K562 (cell line): Measurements from ENCODE around the gene EPB41L2. TPM values are rescaled to one million over a fixed set of nuclear protein-coding genes. Genes with fewer than 3 reads are reported as not detected.

Source experiments
- ATAC-seq: fragments of 200-7000 bp; cut with Tn5 transposase; 3 replicates; pipeline ENCODE4 v1.9.1; 2020; ENCODE audit warnings: moderate library complexity
- BruUV-seq: library from RNA; stranded (reverse); fragments of 400-500 nt; replicated peaks from 2 replicates; lab custom pipeline; 2021; lab: Mats Ljungman, UMichigan
- CTCF ChIA-PET: fragments of 300-600 bp; formaldehyde crosslinking; extraction: SDS; loops from one replicate; lab custom pipeline; 2021; ENCODE audit warnings: low intra/inter-chr PET ratio; lab: Yijun Ruan, JAX
- POLR2A ChIA-PET: fragments of 300-600, 350-650 bp; sonication (Branson Sonifier 250); formaldehyde crosslinking; extraction: SDS; loops from one replicate; lab custom pipeline; 2021; ENCODE audit warnings: antibody characterized with exemption, inconsistent platforms; lab: Yijun Ruan, JAX
- DNase-seq, 4 experiments: peaks; one replicate each; pipeline versions ENCODE4 v3.0.0 to v3.0.0-alpha.2; 2011 to 2018; ENCODE audit warnings: low spot score in 3 of 4, mixed read lengths in 3 of 4; ENCODE audit errors: extremely low read depth in 1 of 4
- FAIRE-seq: peaks from 2 replicates; lab custom pipeline; 2011; peaks lifted over from hg19 to GRCh38; lab: Jason Lieb, UNC
- H2AFZ ChIP-seq: 2 replicates; pipeline ENCODE4 v1.6.0; 2011; ENCODE audit warnings: low read depth, low read length, control low read depth, inconsistent platforms
- H3K27ac ChIP-seq: fragments of 200-600 bp; 3 replicates; pipeline ENCODE4 v1.8.0; 2011; ENCODE audit warnings: low read depth, mild to moderate bottlenecking, control low read depth, inconsistent platforms, low read length, moderate library complexity, mixed read lengths; ENCODE audit errors: extremely low read depth
- H3K27me3 ChIP-seq, 2 experiments: fragments of 300-600 bp in 1 of 2; 2 replicates in 1 of 2; 3 replicates in 1 of 2; pipeline versions ENCODE4 v1.6.0 to v1.8.0; 2011; ENCODE audit warnings: inconsistent platforms in 2 of 2, low read length in 2 of 2, mild to moderate bottlenecking in 1 of 2, mixed read lengths in 1 of 2, moderate library complexity in 1 of 2; ENCODE audit not compliant: control insufficient read depth in 2 of 2, insufficient read depth in 2 of 2
- H3K36me3 ChIP-seq: fragments of 300-600 bp; 3 replicates; pipeline ENCODE4 v1.8.0; 2011; ENCODE audit warnings: mild to moderate bottlenecking, low read length, inconsistent platforms; ENCODE audit not compliant: control insufficient read depth, insufficient read depth
- H3K4me1 ChIP-seq, 2 experiments: fragments of 200-600 bp in 1 of 2; replicated peaks in 1 of 2; 2 replicates in 1 of 2; 3 replicates in 1 of 2; pipeline versions ENCODE4 v1.5.1 to v1.8.0; 2011; ENCODE audit warnings: inconsistent platforms in 2 of 2, low read length in 2 of 2, mild to moderate bottlenecking in 1 of 2, mixed read lengths in 1 of 2, moderate library complexity in 1 of 2; ENCODE audit not compliant: control insufficient read depth in 2 of 2, insufficient read depth in 2 of 2
- H3K4me2 ChIP-seq: 2 replicates; pipeline ENCODE4 v1.6.1; 2011; ENCODE audit warnings: low read length, control low read depth, inconsistent platforms, mixed read lengths; ENCODE audit not compliant: insufficient read depth
- H3K4me3 ChIP-seq: fragments of 200-600 bp; sonication (generic), shearing (Covaris generic); 2 replicates; pipeline ENCODE4 v1.5.1; 2016; ENCODE audit warnings: control low read depth, inconsistent platforms
- H3K79me2 ChIP-seq: fragments of 200-600 bp; 3 replicates; pipeline ENCODE4 v1.8.0; 2011; ENCODE audit warnings: low read length, inconsistent platforms; ENCODE audit not compliant: control insufficient read depth, insufficient read depth
- H3K9ac ChIP-seq, 2 experiments: 2 replicates each; pipeline versions ENCODE4 v1.6.0 to v1.6.1; 2011; ENCODE audit warnings: low read depth in 2 of 2, low read length in 2 of 2, control low read depth in 1 of 2, inconsistent platforms in 1 of 2, mild to moderate bottlenecking in 1 of 2, mixed read lengths in 1 of 2; ENCODE audit not compliant: insufficient read depth in 1 of 2
- H3K9me1 ChIP-seq: one replicate; pipeline ENCODE4 v1.6.0; 2011; ENCODE audit warnings: inconsistent platforms, mild to moderate bottlenecking, low read length, moderate library complexity; ENCODE audit not compliant: control insufficient read depth, insufficient read depth
- H3K9me3 ChIP-seq: replicated peaks from 2 replicates; pipeline ENCODE4 v1.5.1; 2011; ENCODE audit warnings: low read depth, low read length, inconsistent platforms; ENCODE audit not compliant: control insufficient read depth, insufficient read depth
- H4K20me1 ChIP-seq: replicated peaks from 2 replicates; pipeline ENCODE4 v1.6.1; 2011; ENCODE audit warnings: low read length, inconsistent platforms, mixed read lengths; ENCODE audit not compliant: control insufficient read depth, insufficient read depth
- GMEB1 ChIP-seq: fragments of 250-450 bp; sonication (Bioruptor Pico); IDR thresholded peaks from 2 replicates; pipeline ENCODE4 v1.4.0; 2020; ENCODE audit warnings: mild to moderate bottlenecking
- TAF1 ChIP-seq: IDR thresholded peaks from 2 replicates; pipeline ENCODE4 v1.6.1; 2011; ENCODE audit warnings: mild to moderate bottlenecking, low read length, moderate library complexity; ENCODE audit not compliant: insufficient read depth, control insufficient read depth, severe bottlenecking; ENCODE audit errors: extremely low read depth
- TAF15 ChIP-seq: fragments of 200-400 bp; formaldehyde crosslinking; IDR thresholded peaks from 2 replicates; pipeline ENCODE4 v1.6.1; 2017; ENCODE audit warnings: mild to moderate bottlenecking, low read depth, low read length, moderate library complexity
- ZHX1 ChIP-seq: fragments of 150-350 bp; conservative IDR thresholded peaks from 2 replicates; pipeline ENCODE4 v1.6.1; 2014; ENCODE audit warnings: low read length
- ZNF316 ChIP-seq: fragments of 450-650 bp; IDR thresholded peaks from 2 replicates; pipeline ENCODE4 v1.6.1; 2016
- ZNF407 ChIP-seq: fragments of 450-650 bp; IDR thresholded peaks from 2 replicates; pipeline ENCODE4 v1.6.1; 2016; ENCODE audit warnings: low read depth
- WGBS: fragments of 100-300 bp; shearing (Covaris generic); methylation state at CpG from one replicate; pipeline ENCODE4 v1.1.6; 2016; ENCODE audit warnings: low coverage, mixed read lengths; ENCODE audit not compliant: insufficient coverage; ENCODE audit errors: missing lambda C conversion rate; 5-methylcytosine and 5-hydroxymethylcytosine counted together
- in situ Hi-C: fragments of 300-500 bp; cut with MboI; formaldehyde crosslinking; loops from 4 replicates; pipeline ENCODE4 v1.15.0; 2018; ENCODE audit warnings: inconsistent platforms, mixed read lengths
- intact Hi-C: fragments of 100-400 bp; cut with micrococcal nuclease; formaldehyde crosslinking; loops from 2 replicates; pipeline ENCODE4 v1.14.2; 2022
- polyA plus RNA-seq, 8 experiments: library from polyadenylated mRNA; depleted of rRNA in 4 of 8; stranded (reverse) in 5 of 8; unstranded in 3 of 8; fragments of >200 nt; fragmentation: Nextera tagmentation in 2 of 8; fragmentation: Illumina TruSeq in 1 of 8; extraction: Ambion mirVana in 2 of 8; extraction: Trizol in 1 of 8; gene quantifications; 2 replicates each; pipeline versions ENCODE4 v1.2.1 to v1.2.3, GENCODE V29; 2011 to 2014; ENCODE audit warnings: inconsistent platforms in 1 of 8, missing spikeins in 1 of 8
- total RNA-seq, 7 experiments: library from RNA; depleted of rRNA in 6 of 7; stranded (reverse); fragments of >200 nt in 6 of 7; fragmentation: Illumina TruSeq in 2 of 7; extraction: Trizol in 2 of 7; gene quantifications; 2 replicates each; pipeline versions ENCODE4 v1.2.1 to v1.2.3, GENCODE V29; 2011 to 2021; ENCODE audit warnings: low replicate concordance in 1 of 7

The EPB41L2 gene
- total and polyA plus RNA-seq, 9 of the 15 experiments (the other 6 are each of a cell fraction or from before 2014, with no cell fraction given), result 5.1 to 53.6 (median 25.0) TPM

- Histone ChIP-seq H3K9ac (no peak overlapping the region), H3K36me3 (no peaks in the 10 kb centered on the region), H3K9me3 (no peaks in the 10 kb centered on the region), H4K20me1 (no peaks in the 10 kb centered on the region), H3K9me1 (no peaks in the 10 kb centered on the region)
- in situ Hi-C loops, result no loop called here
- POLR2A ChIA-PET, result interaction anchor here (0.7 to 0.9 kb wide), 2 partner anchors 29 to 32 kb away, joined by 3 read pairs; no protein-coding TSS in a partner anchor
- no peak for FAIRE-seq
- TF ChIP-seq ZHX1 (no peak), TAF1 (no peak), ZNF407 (no peak), GMEB1 (no peak), ZNF316 (no peak), TAF15 (no peak)
- TF ChIP-seq, all 486 proteins: peak for 0
- 3% methylated on average over 5 of the region's 5 CpGs for WGBS
- no peak overlapping the region for H3K27ac ChIP-seq
- peaks cover 32% of the 10 kb centered on the region for H3K79me2 ChIP-seq
- CTCF ChIA-PET, result no interaction called here
- DNase-seq (no peak), ATAC-seq (no peak)
- H3K4me3 ChIP-seq, result no peak overlapping the region
- H3K4me1 ChIP-seq, result no peaks in the 10 kb centered on the region
- H2AFZ ChIP-seq, result no peak overlapping the region
- H3K4me2 ChIP-seq, result no peak overlapping the region
- no peaks in the 10 kb centered on the region for H3K27me3 ChIP-seq
- intact Hi-C loops, result no loop called here
- no TSS peak for BruUV-seq
Measured at GRCh38 chr6:131014080-131014776, 48.8 kb downstream of the EPB41L2 start.
